ENCODE results near the gene TBC1D26.

The TBC1D26 gene

GRCh38 chr17:15776871-15777270 lies 44.8 kb downstream of the TBC1D26 start:
- TF ChIP-seq CTCF (IDR thresholded peaks at IDR 0.05; ENCODE audit: low read depth, low read length) (no peak), EZH2phosphoT487 (IDR thresholded peaks at IDR 0.05; ENCODE audit: low read depth) (no peak)
- no peak overlapping the region for H3K27ac ChIP-seq (ENCODE audit: low read length)
- H2AFZ ChIP-seq (ENCODE audit: low read depth, low read length) = no peak overlapping the region

GRCh38 chr17:15777297-15777696 lies 45.2 kb downstream of the TBC1D26 start:
- no peak overlapping the region for H3K27ac ChIP-seq (ENCODE audit: low read length)
- H3K9me3 ChIP-seq (ENCODE audit: insufficient read depth, low read length) = no peaks in the 10 kb centered on the region
- H3K27me3 ChIP-seq (ENCODE audit: low read depth, low read length) = no peaks in the 10 kb centered on the region

More at GRCh38 chr17:15776871-15777270, 44.8 kb downstream of the TBC1D26 start:
- Histone ChIP-seq H3K4me3 (ENCODE audit: low read length) (no peak overlapping the region), H3K79me2 (ENCODE audit: low read length) (no peaks in the 10 kb centered on the region), H3K9ac (ENCODE audit: low read length) (no peak overlapping the region), H3K9me3 (ENCODE audit: insufficient read depth, low read length) (no peaks in the 10 kb centered on the region), H3K4me1 (ENCODE audit: low read length) (no peaks in the 10 kb centered on the region), H4K20me1 (ENCODE audit: insufficient read depth, low read length) (no peaks in the 10 kb centered on the region), H3K27me3 (ENCODE audit: low read depth, low read length) (no peaks in the 10 kb centered on the region), H3K36me3 (replicated peaks; ENCODE audit: low read depth, low read length) (no peaks in the 10 kb centered on the region), H3K4me2 (ENCODE audit: low read length) (no peak overlapping the region)

GRCh38 chr17:15777717-15778116 lies 45.6 kb downstream of the TBC1D26 start:
- Histone ChIP-seq H3K9me3 (ENCODE audit: insufficient read depth, low read length) (no peaks in the 10 kb centered on the region), H3K79me2 (ENCODE audit: low read length) (no peaks in the 10 kb centered on the region), H3K9ac (ENCODE audit: low read length) (no peak overlapping the region), H3K27ac (ENCODE audit: low read length) (no peak overlapping the region), H3K4me2 (ENCODE audit: low read length) (no peak overlapping the region), H3K27me3 (ENCODE audit: low read depth, low read length) (no peaks in the 10 kb centered on the region), H3K36me3 (replicated peaks; ENCODE audit: low read depth, low read length) (no peaks in the 10 kb centered on the region), H3K4me3 (ENCODE audit: low read length) (no peak overlapping the region), H2AFZ (ENCODE audit: low read depth, low read length) (no peak overlapping the region), H4K20me1 (ENCODE audit: insufficient read depth, low read length) (no peaks in the 10 kb centered on the region), H3K4me1 (ENCODE audit: low read length) (no peaks in the 10 kb centered on the region)
- TF ChIP-seq CTCF (IDR thresholded peaks at IDR 0.05; ENCODE audit: low read depth, low read length) = no peak
- TF ChIP-seq EZH2phosphoT487 (IDR thresholded peaks at IDR 0.05; ENCODE audit: low read depth) = no peak

More at GRCh38 chr17:15777297-15777696, 45.2 kb downstream of the TBC1D26 start:
- no peak overlapping the region for H3K9ac ChIP-seq (ENCODE audit: low read length)
- H4K20me1 ChIP-seq (ENCODE audit: insufficient read depth, low read length) = no peaks in the 10 kb centered on the region
- H3K36me3 ChIP-seq (replicated peaks; ENCODE audit: low read depth, low read length) = no peaks in the 10 kb centered on the region
- H3K4me1 ChIP-seq (ENCODE audit: low read length) = no peaks in the 10 kb centered on the region
- H3K79me2 ChIP-seq (ENCODE audit: low read length) = no peaks in the 10 kb centered on the region
- H3K4me2 ChIP-seq (ENCODE audit: low read length) = no peak overlapping the region
- no peak for TF ChIP-seq CTCF (IDR thresholded peaks at IDR 0.05; ENCODE audit: low read depth, low read length)
- no peak for TF ChIP-seq EZH2phosphoT487 (IDR thresholded peaks at IDR 0.05; ENCODE audit: low read depth)
- H3K4me3 ChIP-seq (ENCODE audit: low read length) = no peak overlapping the region
- no peak overlapping the region for H2AFZ ChIP-seq (ENCODE audit: low read depth, low read length)

- TF ChIP-seq EZH2phosphoT487 (IDR thresholded peaks at IDR 0.05; ENCODE audit: low read depth) (no peak), CTCF (IDR thresholded peaks at IDR 0.05; ENCODE audit: low read depth, low read length) (no peak)
- no peaks in the 10 kb centered on the region for H3K36me3 ChIP-seq (replicated peaks; ENCODE audit: low read depth, low read length)
These were observed 47.0 kb downstream of the TBC1D26 start for GRCh38 chr17:15779119-15779518.

More at GRCh38 chr17:15779119-15779518, 47.0 kb downstream of the TBC1D26 start:
- Histone ChIP-seq H3K4me3 (ENCODE audit: low read length) (no peak overlapping the region), H3K27ac (ENCODE audit: low read length) (no peak overlapping the region), H3K27me3 (ENCODE audit: low read depth, low read length) (no peaks in the 10 kb centered on the region), H3K9me3 (ENCODE audit: insufficient read depth, low read length) (no peaks in the 10 kb centered on the region), H3K79me2 (ENCODE audit: low read length) (no peaks in the 10 kb centered on the region), H3K9ac (ENCODE audit: low read length) (no peak overlapping the region), H3K4me1 (ENCODE audit: low read length) (no peaks in the 10 kb centered on the region), H3K4me2 (ENCODE audit: low read length) (no peak overlapping the region), H4K20me1 (ENCODE audit: insufficient read depth, low read length) (no peaks in the 10 kb centered on the region), H2AFZ (ENCODE audit: low read depth, low read length) (no peak overlapping the region)
